HG03378 (cell line): Measurements from ENCODE around the gene C13orf46.

ENCODE experiments used
- ATAC-seq: cut with Tn5 transposase; IDR thresholded peaks from one replicate; pipeline ENCODE4 v1.9.1; 2021; ENCODE audit warnings: mild to moderate bottlenecking, moderate library complexity; ENCODE audit not compliant: unreplicated experiment

The C13orf46 gene

GRCh38 chr13:113972451-113973217 is 1.2 kb downstream of the C13orf46 start:
- ATAC-seq: no peak

GRCh38 chr13:113971471-113972231 is 2.2 kb downstream of the C13orf46 start:
- no peak for ATAC-seq

GRCh38 chr13:113970810-113971470 is 2.9 kb downstream of the C13orf46 start:
- ATAC-seq: no peak

GRCh38 chr13:113969973-113970611 is 3.8 kb downstream of the C13orf46 start:
- no peak for ATAC-seq

GRCh38 chr13:113969311-113969972 is 4.4 kb downstream of the C13orf46 start:
- ATAC-seq: no peak

DNA sequence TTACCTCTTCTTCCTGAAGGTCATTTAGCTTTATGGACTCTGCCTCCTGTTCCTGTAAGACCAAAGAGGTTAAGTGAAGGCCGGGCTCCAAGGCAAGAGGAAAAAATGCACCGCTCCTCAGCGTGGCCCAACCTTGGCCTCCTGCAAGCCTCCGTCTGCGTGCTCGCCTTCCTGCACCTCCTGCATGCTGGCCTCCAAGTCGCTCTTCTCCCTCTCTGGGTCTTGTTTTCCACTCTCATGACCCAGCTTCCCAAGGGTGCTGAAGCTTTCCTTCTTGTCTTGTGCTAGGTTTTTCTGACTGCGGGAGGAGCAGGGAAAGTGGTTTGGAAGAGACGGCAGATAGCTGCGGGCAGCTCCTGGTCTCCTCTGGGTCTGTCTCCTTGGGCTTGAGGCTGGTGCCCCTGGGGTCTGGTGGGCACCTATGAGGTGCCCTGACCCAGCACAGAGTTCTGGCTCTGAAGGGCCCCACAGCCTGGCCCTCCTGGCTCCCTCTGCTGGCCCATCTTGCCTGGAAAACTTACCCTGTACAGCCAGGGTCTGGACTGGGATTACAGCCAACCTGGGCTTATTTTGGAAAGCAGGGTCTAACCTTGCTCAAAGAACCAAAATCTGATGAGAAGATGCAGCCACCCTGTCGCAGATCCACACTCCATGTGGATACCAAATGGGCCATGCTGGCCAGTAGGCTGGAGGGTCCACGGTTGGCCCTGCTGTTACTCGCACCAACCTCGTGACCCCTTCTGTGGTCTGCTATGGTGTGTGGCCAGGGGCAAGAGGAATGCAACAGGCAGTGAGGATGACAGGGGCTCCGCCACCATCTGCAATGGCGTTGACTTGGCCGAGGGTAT is 5.2 kb downstream of the C13orf46 start:
- no peak for ATAC-seq

DNA sequence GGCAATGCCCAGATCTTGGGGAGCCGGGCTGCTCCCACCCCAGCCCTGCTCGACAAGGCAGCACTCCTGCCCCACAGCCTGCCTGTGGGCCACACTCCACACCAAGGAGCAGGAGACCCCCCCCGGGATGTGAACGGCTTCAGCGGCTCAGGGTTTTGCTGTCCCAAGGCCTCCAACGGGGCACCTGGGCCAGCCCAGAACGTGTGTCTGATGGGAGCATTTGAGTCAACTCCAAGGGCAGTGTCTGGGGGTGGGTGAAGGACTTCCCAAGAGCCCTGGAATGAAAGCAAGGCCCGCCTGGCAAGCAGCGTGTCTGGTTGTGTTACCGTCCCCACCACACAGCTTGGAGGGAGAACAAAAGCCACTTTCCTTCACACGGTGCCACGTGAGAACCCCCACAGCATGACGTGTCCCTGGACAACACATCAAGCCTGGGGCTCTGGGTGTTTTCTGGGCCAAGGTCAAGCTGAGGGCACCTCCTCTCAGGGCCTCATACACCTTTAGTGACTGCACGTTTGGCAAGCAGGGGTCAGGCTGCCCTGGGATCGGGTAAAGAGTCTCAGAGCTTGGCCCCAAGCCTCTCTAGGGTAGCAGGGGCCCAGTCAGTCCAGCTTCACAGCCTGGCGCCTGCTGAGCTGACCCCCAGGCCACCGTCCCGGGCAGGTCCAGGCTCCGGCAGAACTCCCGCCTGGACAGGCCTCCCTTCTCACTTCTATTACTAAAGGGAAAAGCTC is 6.0 kb downstream of the C13orf46 start:
- ATAC-seq: no peak

DNA sequence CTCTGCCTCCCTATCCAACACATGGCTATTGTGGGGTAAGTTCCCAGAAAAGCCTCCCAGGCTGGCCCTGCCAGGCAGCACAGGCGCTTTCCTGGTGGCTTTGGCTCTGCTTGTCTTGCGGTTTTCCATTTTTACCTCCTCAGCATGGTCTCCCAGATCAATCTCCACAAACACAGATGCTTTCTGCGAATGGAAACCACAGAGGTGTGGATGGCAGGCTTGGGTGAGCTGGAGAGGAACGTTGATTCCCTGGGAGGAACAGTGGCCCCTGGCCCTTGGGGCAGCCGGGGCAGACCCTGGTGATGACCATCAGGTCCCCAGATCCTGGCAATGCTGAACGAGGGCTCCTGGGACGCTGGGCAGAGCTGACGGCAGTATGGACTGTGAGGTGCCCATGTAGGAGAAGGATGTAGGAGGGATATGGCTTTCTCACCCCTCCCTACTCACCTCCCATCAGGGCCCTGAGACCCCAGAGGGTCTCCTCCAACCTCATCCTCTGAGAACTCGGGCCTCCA is 6.6 kb downstream of the C13orf46 start:
- ATAC-seq: no peak

DNA sequence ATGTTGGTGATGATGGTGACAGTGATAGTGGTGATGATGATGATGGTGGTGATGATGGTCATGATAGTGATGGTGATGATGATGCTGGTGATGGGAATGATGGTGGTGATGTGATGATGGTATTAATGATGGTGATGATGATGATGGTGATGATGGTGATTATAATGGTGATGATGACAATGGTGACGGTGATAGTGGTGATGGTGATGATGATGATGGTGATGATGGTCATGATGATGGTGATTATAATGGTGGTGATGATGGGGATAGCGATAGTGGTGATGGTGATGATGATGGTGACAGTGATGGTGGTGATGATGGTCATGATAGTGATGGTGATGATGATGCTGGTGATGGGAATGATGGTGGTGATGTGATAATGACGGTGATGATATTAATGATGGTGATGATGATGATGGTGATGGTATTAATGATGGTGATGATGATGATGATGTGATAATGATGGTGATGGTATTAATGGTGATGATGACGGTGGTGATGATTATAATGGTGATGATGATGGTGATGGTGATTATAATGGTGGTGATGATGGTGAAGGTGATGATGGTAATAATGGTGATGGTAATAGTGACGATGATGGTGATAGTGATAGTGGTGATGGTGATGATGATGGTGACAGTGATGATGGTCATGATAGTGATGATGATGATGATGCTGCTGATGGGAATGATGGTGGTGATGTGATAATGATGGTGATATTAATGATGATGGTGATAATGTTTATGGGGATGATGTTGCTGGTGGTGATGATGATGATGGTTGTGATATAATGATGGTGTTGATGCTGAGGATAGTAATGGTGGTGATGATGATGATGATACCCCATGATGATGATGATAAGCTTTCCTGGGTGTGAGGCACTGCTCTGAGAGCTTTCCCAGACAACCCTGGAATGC is 7.7 kb downstream of the C13orf46 start:
- ATAC-seq: no peak

- no peak for ATAC-seq
These were observed 8.4 kb downstream of the C13orf46 start for GRCh38 chr13:113965383-113965874.

DNA sequence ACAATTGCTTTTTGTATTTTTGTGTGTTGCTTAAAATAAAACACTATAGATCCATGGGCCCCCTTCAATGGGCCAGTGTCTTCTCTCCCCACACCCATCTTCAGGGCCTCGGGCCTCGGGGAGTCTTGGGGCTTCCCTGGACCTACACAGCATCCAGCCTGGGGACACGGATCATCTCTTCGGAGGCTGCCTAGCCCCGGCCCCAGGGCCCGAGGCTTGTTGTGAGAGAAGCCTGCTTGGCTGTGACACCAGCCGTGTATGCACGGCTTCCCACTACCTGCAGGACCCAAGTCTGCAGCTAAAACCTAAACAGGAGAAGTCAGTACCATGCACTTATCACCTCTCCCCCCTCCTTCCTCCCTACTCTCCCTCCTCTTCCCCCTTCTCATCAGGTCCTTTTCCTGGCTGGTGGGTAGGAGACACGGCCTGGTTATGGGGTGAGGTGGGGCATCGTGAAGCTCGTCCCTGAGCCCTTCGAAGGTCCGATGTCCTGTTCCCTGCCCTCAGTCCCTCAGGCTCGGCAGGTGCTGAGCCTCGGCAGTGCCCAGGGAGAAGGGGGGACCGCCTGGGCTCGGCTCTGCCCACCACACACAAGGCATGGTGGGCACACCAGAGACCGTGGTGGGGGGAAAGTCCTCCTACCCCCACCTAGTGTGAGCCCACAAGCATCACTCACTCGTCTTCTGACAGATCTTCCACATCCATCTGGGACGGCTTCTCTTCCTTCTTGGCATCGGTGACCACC is 9.5 kb downstream of the C13orf46 start:
- no peak for ATAC-seq

GRCh38 chr13:113963376-113963775 is 10.5 kb downstream of the C13orf46 start:
- no peak for ATAC-seq

GRCh38 chr13:113962975-113963374 is 10.9 kb downstream of the C13orf46 start:
- ATAC-seq: no peak

- no peak for ATAC-seq
These were observed 11.5 kb downstream of the C13orf46 start for GRCh38 chr13:113962386-113962785.

DNA sequence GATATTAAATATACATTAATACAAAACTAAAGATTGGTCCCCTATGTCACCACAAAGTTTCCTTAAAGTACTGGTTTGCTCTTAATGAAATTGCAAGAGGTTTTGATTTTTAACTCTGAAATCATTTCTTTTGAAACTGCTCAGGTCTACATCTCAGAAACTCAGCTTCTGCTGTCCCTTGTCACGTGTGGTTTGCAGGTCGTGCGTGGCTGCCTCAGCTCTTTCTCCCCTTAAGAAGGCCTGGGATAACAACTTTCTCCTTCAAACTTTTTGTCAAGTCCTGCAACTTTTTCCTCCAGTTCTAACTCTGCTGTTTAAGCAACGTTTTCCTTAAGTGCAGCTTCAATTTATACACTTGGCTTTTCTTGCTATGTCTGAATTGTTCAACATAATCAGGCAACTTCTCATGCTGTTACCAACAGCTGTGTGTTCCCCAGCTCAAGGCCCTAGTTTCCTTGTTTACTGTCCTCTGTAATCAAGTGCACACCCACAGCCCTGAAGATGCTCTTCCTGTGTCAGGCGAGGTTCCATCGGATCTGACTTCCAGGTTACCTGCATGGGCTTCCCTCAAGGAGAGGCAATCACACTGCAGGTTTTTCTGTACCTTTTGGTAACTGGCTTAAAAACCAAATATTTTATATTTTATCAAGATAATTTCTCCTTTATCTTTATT is 13.5 kb downstream of the C13orf46 start:
- ATAC-seq: no peak

DNA sequence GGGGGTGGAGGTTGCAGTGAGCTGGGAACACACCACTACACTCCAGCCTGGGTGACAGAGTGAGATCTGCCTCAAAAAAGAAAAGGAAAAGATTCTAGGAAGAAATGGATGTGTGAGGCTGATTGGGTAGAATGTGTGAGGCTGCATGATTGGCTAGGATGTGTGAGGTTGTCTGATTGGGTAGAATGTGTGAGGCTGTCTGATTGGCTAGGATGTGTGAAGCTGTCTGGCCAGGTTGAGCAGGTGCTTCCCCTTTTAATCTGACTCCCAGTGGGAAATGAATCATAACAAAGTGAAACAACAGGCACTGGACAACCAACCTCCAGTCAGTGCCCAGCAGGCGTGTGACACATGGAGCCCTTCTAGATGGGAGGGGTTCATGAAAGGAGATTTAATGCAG is 14.7 kb downstream of the C13orf46 start:
- no peak for ATAC-seq
